Heart left ventricle (tissue), 16 donors: Measurements from ENCODE around the gene PRKAR1B. TPM values are rescaled to one million over a fixed set of nuclear protein-coding genes. Genes with fewer than 3 reads are reported as not detected.

Experiments used
- ATAC-seq, 4 donors: fragments of 200-7000 bp; cut with Tn5 transposase; one replicate each; pipeline ENCODE4 v1.9.1; 2020 to 2022; ENCODE audit warnings: moderate library complexity in 4 of 4, mild to moderate bottlenecking in 3 of 4, moderate number of reproducible peaks in 1 of 4
- DNase-seq, 5 donors: peaks; one replicate each; pipeline ENCODE4 v3.0.0-alpha.2; 2020
- H3K27ac ChIP-seq, 12 donors: fragments of 200-600 bp; sonication (generic) in 4 of 12; one replicate each; pipeline versions ENCODE4 v1.5.0 to v1.8.0; 2016 to 2022; ENCODE audit warnings: mild to moderate bottlenecking in 2 of 12
- H3K27me3 ChIP-seq, 9 donors: fragments of 200-600 bp; sonication (generic) in 2 of 9; one replicate each; pipeline versions ENCODE4 v1.5.1 to v1.8.0; 2016 to 2022; ENCODE audit warnings: mild to moderate bottlenecking in 3 of 9
- H3K36me3 ChIP-seq, 9 donors: fragments of 200-600 bp; sonication (generic) in 2 of 9; one replicate each; pipeline versions ENCODE4 v1.5.0 to v1.8.0; 2018 to 2022; ENCODE audit warnings: mild to moderate bottlenecking in 2 of 9
- H3K4me1 ChIP-seq, 12 donors: fragments of 200-600 bp; sonication (generic) in 4 of 12; one replicate each; pipeline versions ENCODE4 v1.5.0 to v1.8.0; 2016 to 2022; ENCODE audit warnings: mild to moderate bottlenecking in 3 of 12
- H3K4me3 ChIP-seq, 12 donors: fragments of 200-600 bp; sonication (generic) in 4 of 12; one replicate each; pipeline versions ENCODE4 v1.5.0 to v1.8.0; 2017 to 2022; ENCODE audit warnings: mild to moderate bottlenecking in 9 of 12, moderate library complexity in 4 of 12
- H3K9me3 ChIP-seq, 12 donors: fragments of 200-600 bp; sonication (generic) in 4 of 12; one replicate each; pipeline versions ENCODE4 v1.5.0 to v1.8.0; 2016 to 2022; ENCODE audit warnings: mild to moderate bottlenecking in 1 of 12
- POLR2A ChIP-seq, 2 donors: fragments of 450-650 bp; IDR thresholded peaks; one replicate each; pipeline ENCODE4 v1.6.1; 2017; ENCODE audit warnings: antibody characterized with exemption in 2 of 2, mild to moderate bottlenecking in 2 of 2, moderate library complexity in 2 of 2
- WGBS, 4 donors: extraction: QIAGEN DNeasy Blood & Tissue Kit in 2 of 4; methylation state at CpG; one replicate each; pipeline versions ENCODE4 v1.1.5 to v1.1.7; 2013 to 2018; 5-methylcytosine and 5-hydroxymethylcytosine counted together
- intact Hi-C, 10 donors: fragments of 100-400 bp; cut with DNase I; formaldehyde crosslinking; loops; one replicate each; pipeline versions ENCODE4 v1.11.1 to v1.14.2; 2022
- polyA plus RNA-seq, 2 donors: library from polyadenylated mRNA; stranded (reverse); fragments of 200-250 nt; gene quantifications; one replicate each; pipeline ENCODE4 v1.2.3, GENCODE V29; 2013
- total RNA-seq, 9 donors: library from RNA; depleted of rRNA in 2 of 9; stranded (reverse); fragments of >200 nt in 2 of 9; fragmentation: NEBNext Ultra II Directional in 3 of 9; extraction: Animal tissue kit (Norgen Biotek cat#: 25700) in 3 of 9; gene quantifications; one replicate each; pipeline versions ENCODE4 v1.1.0 to v1.2.4, GENCODE V29; 2016 to 2023
- TF ChIP-seq, protein P1 (sequence below), 12 donors: fragments of 200-600 bp; sonication (generic) in 4 of 12; IDR thresholded peaks; one replicate each; pipeline versions ENCODE4 v1.5.0 to v1.8.0; 2018 to 2022; ENCODE audit warnings: antibody characterized with exemption in 12 of 12, mild to moderate bottlenecking in 5 of 12
- donor health status: ischemic (EF 13 %, LVEDD 7.1; RV severe dilation, severe dysfunction).
- donor health status: healthy with polysubstance abuse.
- donor health status: DM: no; HTN: yes; CAD: no.
- donor health status: DM: no; HTN: no; CAD: no.
- donor health status: ischemic (EF 25% LVEDD 6.9; RV normal size, moderate dysfunction).
- donor health status: ischemic (EF 25% LVEDD 5.7; RV mildly dilated, moderate dysfunction).
- donor health status: healthy.
- donor health status: DM: yes; HTN: yes; CAD: no.
- donor health status: ischemic (EF 35%, LVEDD 5.7; RV mildly dilated, moderate dysfunction).
- donor health status: nonischemic (EF 11% LVEDD 7.7; RV severe dilation, severe dysfunction).
- donor health status: DM: yes; HTN: yes; CAD: no.
- donor health status: PGD.
- donor health status: ischemic (EF 29% LVEDD 5.4; RV normal size, mild dysfunction).
- donor health status: nonischemic (EF 23%, LVEDD 6.1; RV moderate dilation, normal function).

PRKAR1B gene
- total and polyA plus RNA-seq, 11 donors: 4.1 to 22.2 (median 17.9) TPM

GRCh38 chr7:568031-568951 lies 158.8 kb downstream of the PRKAR1B start:
- peaks cover 0 to 40% (median 19%) of the 10 kb centered on the region in 12 donors for H3K4me1 ChIP-seq
- H3K9me3 ChIP-seq: no peaks in the 10 kb centered on the region
- H3K36me3 ChIP-seq: no peaks in the 10 kb centered on the region
- TF ChIP-seq POLR2A (IDR thresholded peaks at IDR 0.05): no peak
- TF ChIP-seq, protein P1, sequence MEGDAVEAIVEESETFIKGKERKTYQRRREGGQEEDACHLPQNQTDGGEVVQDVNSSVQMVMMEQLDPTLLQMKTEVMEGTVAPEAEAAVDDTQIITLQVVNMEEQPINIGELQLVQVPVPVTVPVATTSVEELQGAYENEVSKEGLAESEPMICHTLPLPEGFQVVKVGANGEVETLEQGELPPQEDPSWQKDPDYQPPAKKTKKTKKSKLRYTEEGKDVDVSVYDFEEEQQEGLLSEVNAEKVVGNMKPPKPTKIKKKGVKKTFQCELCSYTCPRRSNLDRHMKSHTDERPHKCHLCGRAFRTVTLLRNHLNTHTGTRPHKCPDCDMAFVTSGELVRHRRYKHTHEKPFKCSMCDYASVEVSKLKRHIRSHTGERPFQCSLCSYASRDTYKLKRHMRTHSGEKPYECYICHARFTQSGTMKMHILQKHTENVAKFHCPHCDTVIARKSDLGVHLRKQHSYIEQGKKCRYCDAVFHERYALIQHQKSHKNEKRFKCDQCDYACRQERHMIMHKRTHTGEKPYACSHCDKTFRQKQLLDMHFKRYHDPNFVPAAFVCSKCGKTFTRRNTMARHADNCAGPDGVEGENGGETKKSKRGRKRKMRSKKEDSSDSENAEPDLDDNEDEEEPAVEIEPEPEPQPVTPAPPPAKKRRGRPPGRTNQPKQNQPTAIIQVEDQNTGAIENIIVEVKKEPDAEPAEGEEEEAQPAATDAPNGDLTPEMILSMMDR (IDR thresholded peaks at IDR 0.05): no peak
- peak overlapping the region in 10 of 12 donors; percentile 23 to 83 (median 50) for H3K27ac ChIP-seq
- peak overlapping the region in 5 of 12 donors; percentile 11 to 31 (median 26) for H3K4me3 ChIP-seq
- H3K27me3 ChIP-seq: no peaks in the 10 kb centered on the region
- peak; percentile 33 to 81 (median 62) for ATAC-seq
- DNase-seq: peak in 4 of 5 donors; percentile 59 to 76 (median 71)
- intact Hi-C loops: no loop called here
- 27 to 36% (median 33%) methylated on average over 27 to 33 of the region's 33 CpGs for WGBS, 4 donors

GRCh38 chr7:567305-567883 lies 159.7 kb downstream of the PRKAR1B start:
- H3K4me3 ChIP-seq: no peak overlapping the region
- WGBS, 4 donors: 93 to 98% (median 96%) methylated on average over 2 of the region's 3 CpGs
- ATAC-seq (no peak), DNase-seq (no peak)
- intact Hi-C loops: no loop called here
- peaks cover 0 to 40% (median 19%) of the 10 kb centered on the region in 12 donors for H3K4me1 ChIP-seq
- no peaks in the 10 kb centered on the region for H3K36me3 ChIP-seq
- no peaks in the 10 kb centered on the region for H3K9me3 ChIP-seq
- peak overlapping the region in 5 of 12 donors; percentile 45 to 81 (median 70) for H3K27ac ChIP-seq
- TF ChIP-seq POLR2A (IDR thresholded peaks at IDR 0.05): no peak
- TF ChIP-seq, protein P1 (IDR thresholded peaks at IDR 0.05): no peak
- H3K27me3 ChIP-seq: no peaks in the 10 kb centered on the region

DNA sequence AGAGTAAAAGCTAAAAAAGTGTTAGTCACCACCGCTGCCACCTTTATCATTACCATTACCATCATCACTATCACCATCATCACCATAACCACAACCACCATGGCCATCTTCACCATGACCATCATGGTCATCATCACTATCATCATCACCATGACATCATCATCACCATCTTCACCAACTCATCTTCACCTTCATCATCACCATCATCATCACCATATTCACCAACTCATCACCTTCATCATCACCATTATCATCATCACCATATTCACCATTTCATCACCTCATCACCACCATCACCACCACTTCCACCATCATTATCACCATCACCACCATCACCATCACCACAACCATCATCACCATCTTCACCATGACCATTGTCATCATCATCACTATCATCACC lies 161.0 kb downstream of the PRKAR1B start:
- WGBS, 4 donors: 100% methylated on average over 1 of the region's 1 CpG
- Histone ChIP-seq H3K9me3 (no peaks in the 10 kb centered on the region), H3K4me3 (no peak overlapping the region), H3K27me3 (no peaks in the 10 kb centered on the region), H3K4me1 (peaks cover 0 to 40% (median 19%) of the 10 kb centered on the region in 12 donors), H3K27ac (no peak overlapping the region), H3K36me3 (no peaks in the 10 kb centered on the region)
- TF ChIP-seq, protein P1 (IDR thresholded peaks at IDR 0.05): no peak
- no peak for TF ChIP-seq POLR2A (IDR thresholded peaks at IDR 0.05)
- intact Hi-C loops: no loop called here
- DNase-seq: no peak
- no peak for ATAC-seq
